Smooth muscle cell (in vitro differentiated cells): ENCODE results near the gene PRR33. TPM values are rescaled to one million over a fixed set of nuclear protein-coding genes. Genes with fewer than 3 reads are reported as not detected.
"Not testable (repeated sequence)": the region's sequence is repeated elsewhere in the genome, so short reads cannot be mapped to it uniquely, and the experiment has no call there.

Experiments used
- DNase-seq: peaks from one replicate; lab custom pipeline; 2025; ENCODE audit not compliant: unreplicated experiment; lab: John Stamatoyannopoulos, UW
- H2AFZ ChIP-seq: fragments of 200-600 bp; sonication (generic); 2 replicates; pipeline ENCODE4 v1.6.0; 2016; ENCODE audit warnings: antibody characterized with exemption, low read depth, mild to moderate bottlenecking
- H3F3A ChIP-seq: fragments of 200-600 bp; sonication (generic); 2 replicates; pipeline ENCODE4 v1.6.0; 2017; ENCODE audit warnings: antibody characterized with exemption, low read depth
- H3K27ac ChIP-seq: fragments of 200-600 bp; sonication (generic); 2 replicates; pipeline ENCODE4 v1.5.1; 2016; ENCODE audit warnings: low read depth, mild to moderate bottlenecking
- H3K27me3 ChIP-seq: fragments of 200-600 bp; sonication (generic); 2 replicates; pipeline ENCODE4 v1.6.1; 2016; ENCODE audit warnings: low read depth, mild to moderate bottlenecking
- H3K36me3 ChIP-seq: fragments of 200-600 bp; sonication (generic); 2 replicates; pipeline ENCODE4 v1.5.1; 2016; ENCODE audit warnings: low read depth
- H3K4me1 ChIP-seq: fragments of 200-600 bp; sonication (generic); 2 replicates; pipeline ENCODE4 v1.5.1; 2016; ENCODE audit warnings: low read depth
- H3K4me2 ChIP-seq: fragments of 200-600 bp; sonication (generic); 2 replicates; pipeline ENCODE4 v1.6.0; 2016; ENCODE audit warnings: mild to moderate bottlenecking
- H3K4me3 ChIP-seq: fragments of 200-600 bp; sonication (generic); 2 replicates; pipeline ENCODE4 v1.5.1; 2016; ENCODE audit warnings: mild to moderate bottlenecking
- H3K79me2 ChIP-seq: fragments of 200-600 bp; sonication (generic); 2 replicates; pipeline ENCODE4 v1.6.0; 2016; ENCODE audit warnings: low read depth, mild to moderate bottlenecking
- H3K9ac ChIP-seq: fragments of 200-600 bp; sonication (generic); 2 replicates; pipeline ENCODE4 v1.6.0; 2016; ENCODE audit warnings: low read depth
- H3K9me3 ChIP-seq: fragments of 200-600 bp; sonication (generic); replicated peaks from 2 replicates; pipeline ENCODE4 v1.5.1; 2016; ENCODE audit warnings: low read depth
- H4K20me1 ChIP-seq: fragments of 200-600 bp; sonication (generic); 2 replicates; pipeline ENCODE4 v1.6.0; 2016; ENCODE audit warnings: low read depth
- CTCF ChIP-seq: fragments of 200-600 bp; sonication (generic); IDR thresholded peaks from 2 replicates; pipeline ENCODE4 v1.5.1; 2017; ENCODE audit warnings: borderline replicate concordance, mild to moderate bottlenecking, antibody characterized with exemption; ENCODE audit not compliant: insufficient read depth, poor library complexity, severe bottlenecking
- WGBS: methylation state at CpG from one replicate; pipeline ENCODE4 v1.1.7; 2016; ENCODE audit warnings: low lambda C conversion rate; 5-methylcytosine and 5-hydroxymethylcytosine counted together
- polyA plus RNA-seq: library from polyadenylated mRNA; unstranded; fragments of >200 nt; fragmentation: Nextera tagmentation; extraction: Ambion mirVana; gene quantifications from 2 replicates; pipeline ENCODE4 v1.2.1, GENCODE V29; 2016
- total RNA-seq: library from RNA; depleted of rRNA; stranded (reverse); fragments of >200 nt; gene quantifications from 2 replicates; pipeline ENCODE4 v1.2.3, GENCODE V29; 2014

The PRR33 gene
- total and polyA plus RNA-seq, 2 experiments from 2014 or later, result not detected

GRCh38 chr11:1888347-1888753, 3.3 kb downstream of the PRR33 start:
- Histone ChIP-seq H3K9ac (no peak overlapping the region), H3K4me3 (no peak overlapping the region), H3K36me3 (no peaks in the 10 kb centered on the region), H4K20me1 (no peaks in the 10 kb centered on the region), H3K27ac (no peak overlapping the region), H2AFZ (no peak overlapping the region), H3K27me3 (no peaks in the 10 kb centered on the region), H3K4me2 (no peak overlapping the region), H3K9me3 (no peaks in the 10 kb centered on the region), H3K4me1 (no peaks in the 10 kb centered on the region), H3K79me2 (no peaks in the 10 kb centered on the region), H3F3A (no peaks in the 10 kb centered on the region)
- no peak for DNase-seq
- 89% methylated on average over 9 of the region's 9 CpGs for WGBS
- no peak for TF ChIP-seq CTCF

- TF ChIP-seq CTCF, result no peak
- no peaks in the 10 kb centered on the region for H3K9me3 ChIP-seq
- WGBS, result 87% methylated on average over 11 of the region's 11 CpGs
- H3K27ac ChIP-seq, result no peak overlapping the region
- no peak overlapping the region for H3K9ac ChIP-seq
- no peak for DNase-seq
- H3K4me2 ChIP-seq, result no peak overlapping the region
- no peaks in the 10 kb centered on the region for H3K27me3 ChIP-seq
- H4K20me1 ChIP-seq, result no peaks in the 10 kb centered on the region
- no peaks in the 10 kb centered on the region for H3K79me2 ChIP-seq
- no peaks in the 10 kb centered on the region for H3F3A ChIP-seq
- no peaks in the 10 kb centered on the region for H3K36me3 ChIP-seq
- H3K4me3 ChIP-seq, result no peak overlapping the region
- no peak overlapping the region for H2AFZ ChIP-seq
- no peaks in the 10 kb centered on the region for H3K4me1 ChIP-seq
Observed at GRCh38 chr11:1887451-1888346, 4.0 kb downstream of the PRR33 start.

- not testable (repeated sequence) for H3K79me2 ChIP-seq, H4K20me1 ChIP-seq, H3K27ac ChIP-seq, H3K9me3 ChIP-seq, DNase-seq, H3K4me2 ChIP-seq, H3K4me1 ChIP-seq, H3K4me3 ChIP-seq, H3F3A ChIP-seq, H3K36me3 ChIP-seq, H3K27me3 ChIP-seq, H3K9ac ChIP-seq, H2AFZ ChIP-seq
- 90% methylated on average over 13 of the region's 13 CpGs for WGBS
Observed at GRCh38 chr11:1886551-1886950, 5.1 kb downstream of the PRR33 start.

- Histone ChIP-seq H2AFZ (no peak overlapping the region), H3K4me1 (no peaks in the 10 kb centered on the region), H3K27ac (no peak overlapping the region), H3F3A (no peaks in the 10 kb centered on the region), H4K20me1 (no peaks in the 10 kb centered on the region), H3K79me2 (no peaks in the 10 kb centered on the region), H3K4me2 (no peak overlapping the region), H3K9me3 (no peaks in the 10 kb centered on the region), H3K4me3 (no peak overlapping the region), H3K27me3 (no peaks in the 10 kb centered on the region), H3K36me3 (no peaks in the 10 kb centered on the region), H3K9ac (no peak overlapping the region)
- no peak for TF ChIP-seq CTCF
- DNase-seq, result no peak
- WGBS, result 86% methylated on average over 5 of the region's 5 CpGs
Observed at GRCh38 chr11:1884303-1884700, 7.4 kb downstream of the PRR33 start.
